Muscle layer of duodenum (tissue), 2 donors: ENCODE measurements around the gene PIK3R5.

Source experiments
- H3K27ac ChIP-seq: one replicate; pipeline ENCODE4 v1.7.0; 2013; ENCODE audit warnings: mild to moderate bottlenecking, low read length
- H3K27me3 ChIP-seq: one replicate; pipeline ENCODE4 v1.7.0; 2013; ENCODE audit warnings: low read depth, mild to moderate bottlenecking, control low read depth, low read length
- H3K36me3 ChIP-seq, 2 donors: one replicate each; pipeline ENCODE4 v1.7.0; 2013; ENCODE audit warnings: low read length in 2 of 2, control low read depth in 1 of 2, mild to moderate bottlenecking in 1 of 2; ENCODE audit not compliant: insufficient read depth in 2 of 2, control insufficient read depth in 1 of 2
- H3K4me1 ChIP-seq, 2 donors: one replicate each; pipeline ENCODE4 v1.7.0; 2013; ENCODE audit warnings: low read length in 2 of 2, mild to moderate bottlenecking in 2 of 2, control low read depth in 1 of 2, moderate library complexity in 1 of 2; ENCODE audit not compliant: insufficient read depth in 2 of 2, control insufficient read depth in 1 of 2
- H3K4me3 ChIP-seq, 2 donors: one replicate each; pipeline ENCODE4 v1.7.0; 2013; ENCODE audit warnings: low read length in 2 of 2, low read depth in 1 of 2, mild to moderate bottlenecking in 1 of 2
- H3K9me3 ChIP-seq, 2 donors: one replicate each; pipeline ENCODE4 v1.7.0; 2013; ENCODE audit warnings: low read length in 2 of 2, control low read depth in 1 of 2, mild to moderate bottlenecking in 1 of 2; ENCODE audit not compliant: control insufficient read depth in 1 of 2
- donor health status: healthy.

PIK3R5 gene

GRCh38 chr17:8961829-8962228 lies 3.7 kb downstream of the PIK3R5 start:
- no peak overlapping the region for H3K4me3 ChIP-seq
- no peaks in the 10 kb centered on the region for H3K36me3 ChIP-seq
- no peaks in the 10 kb centered on the region for H3K9me3 ChIP-seq
- no peak overlapping the region for H3K27ac ChIP-seq
- peaks cover 6% of the 10 kb centered on the region for H3K27me3 ChIP-seq
- H3K4me1 ChIP-seq: peaks cover 6% of the 10 kb centered on the region in 2 donors

- peaks cover 6% of the 10 kb centered on the region for H3K27me3 ChIP-seq
- H3K36me3 ChIP-seq: no peaks in the 10 kb centered on the region
- peaks cover 3 to 6% of the 10 kb centered on the region in 2 donors for H3K4me1 ChIP-seq
- no peak overlapping the region for H3K4me3 ChIP-seq
- H3K9me3 ChIP-seq: no peaks in the 10 kb centered on the region
- H3K27ac ChIP-seq: no peak overlapping the region
These were observed 5.0 kb downstream of the PIK3R5 start for GRCh38 chr17:8960325-8961140.

DNA sequence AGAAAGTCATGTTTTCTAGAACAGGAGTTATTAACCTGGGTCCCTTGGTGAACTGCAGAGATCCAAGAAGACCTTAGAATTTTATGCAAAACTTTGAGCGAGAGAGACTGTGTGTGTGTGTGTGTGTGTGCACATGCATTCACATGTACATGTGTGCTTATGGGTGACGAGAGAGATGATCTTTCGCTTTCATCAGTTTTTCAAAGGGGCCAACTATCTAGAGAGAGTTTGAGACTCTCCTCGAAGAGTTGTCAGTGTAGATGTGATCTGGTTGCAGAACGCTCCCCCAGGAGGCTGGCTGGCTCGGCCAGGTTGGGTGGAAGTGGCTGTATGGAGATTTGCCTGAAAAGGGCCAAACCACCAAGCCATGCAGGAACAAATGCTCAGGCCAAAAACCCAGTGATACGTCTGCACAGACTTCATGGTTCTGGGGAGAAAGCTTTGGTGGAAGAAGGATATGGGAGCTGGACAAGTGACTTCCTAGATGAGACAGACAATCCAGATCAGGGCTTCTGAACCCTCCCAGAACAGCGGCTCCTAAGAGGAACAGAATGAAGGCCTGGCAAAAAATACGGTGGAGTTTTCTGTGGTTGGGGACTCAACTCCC lies 6.1 kb downstream of the PIK3R5 start:
- Histone ChIP-seq H3K36me3 (no peaks in the 10 kb centered on the region), H3K9me3 (no peaks in the 10 kb centered on the region), H3K4me1 (peaks cover 0 to 6% of the 10 kb centered on the region in 2 donors), H3K27me3 (no peaks in the 10 kb centered on the region), H3K4me3 (no peak overlapping the region), H3K27ac (no peak overlapping the region)

GRCh38 chr17:8957721-8958120 lies 7.8 kb downstream of the PIK3R5 start:
- Histone ChIP-seq H3K36me3 (no peaks in the 10 kb centered on the region), H3K27ac (no peak overlapping the region), H3K4me3 (no peak overlapping the region), H3K4me1 (peaks cover 0 to 6% of the 10 kb centered on the region in 2 donors), H3K9me3 (no peaks in the 10 kb centered on the region), H3K27me3 (no peaks in the 10 kb centered on the region)

DNA sequence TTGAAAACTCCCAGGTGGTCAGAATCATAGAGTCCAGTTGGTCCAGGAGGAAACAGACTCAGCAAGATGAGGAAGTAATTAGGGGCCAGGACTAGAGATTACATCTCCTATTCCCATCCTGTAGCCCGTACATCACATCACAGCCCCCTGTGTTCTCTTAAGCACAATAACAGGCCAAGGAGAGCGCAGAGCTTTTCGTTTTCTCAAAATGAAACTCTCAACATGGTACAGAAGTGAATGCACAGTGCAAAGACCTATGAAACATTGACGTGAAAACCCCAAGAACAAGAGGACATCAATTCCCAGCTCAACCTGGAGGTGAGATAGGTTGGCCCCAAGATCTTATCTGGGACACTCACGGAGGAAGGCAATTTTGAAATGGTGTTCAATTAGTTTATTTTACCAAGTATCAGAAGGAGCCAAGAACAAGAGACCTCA lies 9.0 kb downstream of the PIK3R5 start:
- Histone ChIP-seq H3K27me3 (no peaks in the 10 kb centered on the region), H3K9me3 (no peaks in the 10 kb centered on the region), H3K27ac (no peak overlapping the region), H3K4me1 (peaks cover 0 to 6% of the 10 kb centered on the region in 2 donors), H3K4me3 (no peak overlapping the region), H3K36me3 (no peaks in the 10 kb centered on the region)

- Histone ChIP-seq H3K36me3 (no peaks in the 10 kb centered on the region), H3K27me3 (no peaks in the 10 kb centered on the region), H3K27ac (no peak overlapping the region), H3K9me3 (no peaks in the 10 kb centered on the region), H3K4me3 (no peak overlapping the region), H3K4me1 (peaks cover 0 to 6% of the 10 kb centered on the region in 2 donors)
These were observed 10.2 kb downstream of the PIK3R5 start for GRCh38 chr17:8955021-8955959.

DNA sequence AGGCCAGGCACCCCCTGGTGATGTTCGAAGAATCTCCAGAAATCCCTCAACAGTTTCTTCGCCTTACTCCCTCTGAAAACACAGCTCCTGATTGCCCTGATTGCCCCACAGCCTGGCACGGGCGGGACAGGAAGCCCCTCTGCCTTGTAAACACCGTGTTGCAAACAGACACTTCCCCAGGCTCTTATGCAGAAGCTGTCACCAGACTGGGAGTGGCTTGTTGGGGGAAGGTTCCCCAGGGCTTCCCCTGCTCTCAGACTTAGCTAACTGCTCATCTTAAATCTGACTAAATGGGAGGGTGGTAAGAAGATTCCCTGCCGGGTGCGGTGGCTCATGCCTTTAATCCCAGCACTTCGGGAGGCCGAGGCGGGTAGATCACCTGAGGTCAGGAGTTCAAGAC lies 11.2 kb downstream of the PIK3R5 start:
- no peaks in the 10 kb centered on the region for H3K36me3 ChIP-seq
- H3K4me3 ChIP-seq: no peak overlapping the region
- H3K4me1 ChIP-seq: peaks cover 0 to 6% of the 10 kb centered on the region in 2 donors
- H3K27me3 ChIP-seq: no peaks in the 10 kb centered on the region
- H3K9me3 ChIP-seq: no peaks in the 10 kb centered on the region
- H3K27ac ChIP-seq: no peak overlapping the region

DNA sequence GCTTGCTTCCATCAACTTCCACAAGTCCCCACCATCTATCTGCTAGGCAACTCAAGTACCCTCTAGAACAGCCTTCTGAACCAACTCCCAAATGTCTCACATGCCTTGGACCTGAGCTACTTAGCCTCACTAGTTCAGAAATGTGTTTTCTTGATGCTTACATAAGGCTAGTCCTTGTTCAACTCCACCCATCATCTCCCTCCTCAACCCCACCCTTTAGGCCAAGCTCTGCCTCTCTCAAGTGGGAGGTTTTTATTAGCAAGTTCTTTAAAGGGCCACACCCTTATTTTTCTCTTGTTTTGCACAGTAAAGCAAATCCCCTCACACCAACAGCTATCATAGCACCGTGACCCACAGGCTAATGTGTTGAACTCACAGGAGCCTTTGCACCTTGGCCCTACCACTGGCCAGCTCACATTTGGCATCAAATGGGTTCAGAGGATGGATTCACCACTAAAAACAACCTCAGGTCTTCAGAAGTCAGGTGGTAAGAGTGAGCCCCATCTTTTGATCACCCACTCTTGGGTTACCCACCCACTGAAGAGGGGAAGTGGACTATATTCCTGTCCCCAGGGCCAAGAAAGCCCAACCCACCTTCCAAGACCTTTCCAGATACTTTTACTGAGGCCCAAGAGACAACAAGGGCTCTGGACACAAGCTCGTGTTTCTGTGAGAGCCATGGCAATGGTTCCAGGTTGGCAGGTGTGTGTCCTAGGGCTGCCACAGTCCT lies 12.2 kb downstream of the PIK3R5 start:
- peaks cover 0 to 6% of the 10 kb centered on the region in 2 donors for H3K4me1 ChIP-seq
- no peaks in the 10 kb centered on the region for H3K27me3 ChIP-seq
- no peak overlapping the region for H3K27ac ChIP-seq
- H3K9me3 ChIP-seq: no peaks in the 10 kb centered on the region
- H3K4me3 ChIP-seq: no peak overlapping the region
- no peaks in the 10 kb centered on the region for H3K36me3 ChIP-seq

DNA sequence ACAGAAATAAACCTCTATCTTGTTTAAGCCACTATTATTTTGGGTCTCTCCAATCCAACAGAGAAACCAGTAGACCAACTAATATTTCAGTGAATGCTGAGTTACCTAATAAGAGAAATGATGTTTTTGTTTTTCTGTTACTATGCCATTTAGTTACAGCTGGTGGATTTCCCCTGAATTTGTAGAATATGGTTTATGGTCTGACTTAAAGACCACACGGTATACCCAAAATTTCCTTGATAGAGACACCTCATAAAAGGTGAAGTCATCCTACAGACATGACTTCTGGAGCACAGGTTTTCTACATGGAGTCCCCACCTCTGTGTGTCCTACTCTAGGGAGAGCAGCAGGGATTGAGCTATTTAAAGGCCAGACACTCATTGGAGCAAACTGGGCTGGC lies 13.3 kb downstream of the PIK3R5 start:
- no peak overlapping the region for H3K4me3 ChIP-seq
- H3K4me1 ChIP-seq: peaks cover 0 to 2% of the 10 kb centered on the region in 2 donors
- H3K27ac ChIP-seq: no peak overlapping the region
- no peaks in the 10 kb centered on the region for H3K27me3 ChIP-seq
- no peaks in the 10 kb centered on the region for H3K36me3 ChIP-seq
- no peaks in the 10 kb centered on the region for H3K9me3 ChIP-seq

DNA sequence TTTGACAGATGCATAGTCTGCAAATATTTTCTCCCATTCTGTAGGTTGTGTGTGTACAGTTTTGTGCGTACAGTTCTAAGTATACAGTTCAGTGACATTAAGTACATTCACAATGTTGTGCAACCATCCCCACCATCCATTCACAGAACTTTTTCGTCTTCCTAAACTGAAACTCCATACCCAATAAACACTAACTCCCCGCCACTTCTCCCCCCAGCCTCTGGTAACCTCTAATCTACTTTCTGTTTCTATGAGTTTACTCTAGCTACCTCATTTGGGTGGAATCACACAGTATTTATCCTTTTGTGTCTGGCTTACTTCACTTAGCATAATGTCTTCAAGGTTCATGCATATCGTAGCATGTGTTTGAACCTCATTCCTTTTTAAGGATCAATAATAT lies 14.3 kb downstream of the PIK3R5 start:
- Histone ChIP-seq H3K9me3 (no peaks in the 10 kb centered on the region), H3K36me3 (no peaks in the 10 kb centered on the region), H3K27ac (no peak overlapping the region), H3K27me3 (no peaks in the 10 kb centered on the region), H3K4me1 (no peaks in the 10 kb centered on the region), H3K4me3 (no peak overlapping the region)
